HG02678 (cell line): ENCODE measurements around the gene ZNF619.
A peak's percentile ranks its signal among the peaks of the same experiment; 100 is the strongest.

Experiments
- ATAC-seq: cut with Tn5 transposase; IDR thresholded peaks from one replicate; pipeline ENCODE4 v1.9.1; 2021; ENCODE audit warnings: mild to moderate bottlenecking, moderate library complexity; ENCODE audit not compliant: unreplicated experiment

ZNF619 gene

GRCh38 chr3:40524568-40525285, 47.8 kb downstream of the ZNF619 start, which contains the start of gene ZNF621:
Gene ZNF621, plus strand, starts transcription at chr3:40524960. Its CDS starts 881 bp downstream, at chr3:40525841.
- ATAC-seq: peak; percentile 99

GRCh38 chr3:40528426-40528825, 51.5 kb downstream of the ZNF619 start:
- ATAC-seq: no peak

GRCh38 chr3:40532252-40532651, 55.3 kb downstream of the ZNF619 start:
- ATAC-seq: no peak

GRCh38 chr3:40534283-40534682, 57.4 kb downstream of the ZNF619 start:
- ATAC-seq: no peak
